SK-N-SH (cell line): ENCODE measurements around the gene CYBRD1. TPM values are rescaled to one million over a fixed set of nuclear protein-coding genes. Genes with fewer than 3 reads are reported as not detected.

Experiments
- CTCF ChIA-PET: fragments of 300-600, 350-600 bp; formaldehyde crosslinking; extraction: SDS; loops from one replicate; lab custom pipeline; 2021; lab: Yijun Ruan, JAX
- POLR2A ChIA-PET: fragments of 350-600 bp; sonication (Branson Sonifier 250); formaldehyde crosslinking; extraction: SDS; loops from one replicate; lab custom pipeline; 2020; ENCODE audit warnings: antibody characterized with exemption, inconsistent platforms; lab: Yijun Ruan, JAX
- DNase-seq: peaks from one replicate; pipeline ENCODE4 v3.0.0; 2012
- H2AFZ ChIP-seq: fragments of 200-600 bp; sonication (generic); 2 replicates; pipeline ENCODE4 v1.8.1; 2016; ENCODE audit warnings: antibody characterized with exemption, mild to moderate bottlenecking, low read depth
- H3F3A ChIP-seq: fragments of 200-600 bp; sonication (generic); replicated peaks from 2 replicates; pipeline ENCODE3; 2016; ENCODE audit warnings: antibody characterized with exemption, mild to moderate bottlenecking; ENCODE audit not compliant: insufficient read depth
- H3K27ac ChIP-seq, 2 experiments: fragments of 200-500 bp in 1 of 2; fragments of 200-600 bp in 1 of 2; sonication (Bioruptor generic) in 1 of 2; sonication (generic), shearing (Covaris generic) in 1 of 2; 2 replicates each; pipeline versions ENCODE4 v1.5.1 to v1.6.1; 2014 to 2016; ENCODE audit warnings: low read depth in 2 of 2, inconsistent platforms in 1 of 2, low read length in 1 of 2, mild to moderate bottlenecking in 1 of 2, mixed read lengths in 1 of 2
- H3K27me3 ChIP-seq: fragments of 200-600 bp; sonication (generic), shearing (Covaris generic); 2 replicates; pipeline ENCODE4 v1.6.1; 2016; ENCODE audit warnings: mixed run types; ENCODE audit not compliant: insufficient read depth
- H3K36me3 ChIP-seq, 2 experiments: fragments of 200-500 bp in 1 of 2; fragments of 200-600 bp in 1 of 2; sonication (Bioruptor generic) in 1 of 2; sonication (generic) in 1 of 2; replicated peaks in 1 of 2; 2 replicates each; pipeline versions ENCODE3 to v1.5.1; 2014 to 2016; ENCODE audit warnings: low read length in 1 of 2, mild to moderate bottlenecking in 1 of 2; ENCODE audit not compliant: insufficient read depth in 2 of 2, control insufficient read depth in 1 of 2
- H3K4me1 ChIP-seq, 2 experiments: fragments of 200-500 bp in 1 of 2; fragments of 200-600 bp in 1 of 2; sonication (Bioruptor generic) in 1 of 2; sonication (generic), shearing (Covaris generic) in 1 of 2; 2 replicates each; pipeline versions ENCODE4 v1.5.1 to v1.6.1; 2014 to 2016; ENCODE audit warnings: low read depth in 1 of 2, low read length in 1 of 2, mixed run types in 1 of 2; ENCODE audit not compliant: insufficient read depth in 2 of 2, control insufficient read depth in 1 of 2
- H3K4me2 ChIP-seq: fragments of 200-600 bp; sonication (generic), shearing (Covaris generic); 2 replicates; pipeline ENCODE4 v1.6.1; 2017; ENCODE audit warnings: mixed run types
- H3K4me3 ChIP-seq, 2 experiments: fragments of 200-500 bp in 1 of 2; fragments of 200-600 bp in 1 of 2; sonication (Bioruptor generic) in 1 of 2; sonication (generic), shearing (Covaris generic) in 1 of 2; 2 replicates each; pipeline versions ENCODE4 v1.5.1 to v1.8.1; 2014 to 2016; ENCODE audit warnings: low read depth in 2 of 2, inconsistent platforms in 1 of 2, low read length in 1 of 2, mild to moderate bottlenecking in 1 of 2, mixed read lengths in 1 of 2, moderate library complexity in 1 of 2
- H3K79me2 ChIP-seq: fragments of 200-600 bp; sonication (generic); 2 replicates; pipeline ENCODE4 v1.8.1; 2017; ENCODE audit warnings: mild to moderate bottlenecking; ENCODE audit not compliant: insufficient read depth
- H3K9ac ChIP-seq: fragments of 200-600 bp; sonication (generic); 2 replicates; pipeline ENCODE4 v1.6.1; 2017; ENCODE audit warnings: mixed run types
- H3K9me2 ChIP-seq: fragments of 200-600 bp; sonication (generic); 2 replicates; pipeline ENCODE4 v1.6.1; 2017; ENCODE audit warnings: mixed run types
- H3K9me3 ChIP-seq: fragments of 200-600 bp; sonication (generic); 2 replicates; pipeline ENCODE4 v1.6.1; 2017; ENCODE audit warnings: mixed run types, mild to moderate bottlenecking, moderate library complexity
- H4K20me1 ChIP-seq: fragments of 200-600 bp; sonication (generic); 2 replicates; pipeline ENCODE4 v1.6.1; 2017; ENCODE audit warnings: mild to moderate bottlenecking, mixed run types; ENCODE audit not compliant: insufficient read depth
- FOSL2 ChIP-seq: IDR thresholded peaks from 2 replicates; pipeline ENCODE4 v1.4.0; 2012; ENCODE audit warnings: low read depth, mild to moderate bottlenecking, moderate library complexity, borderline replicate concordance
- FOXM1 ChIP-seq: IDR thresholded peaks from 2 replicates; pipeline ENCODE4 v1.4.0; 2012; ENCODE audit warnings: low read depth, mild to moderate bottlenecking
- JUND ChIP-seq: IDR thresholded peaks from 2 replicates; pipeline ENCODE4 v1.4.0; 2012
- NFIC ChIP-seq: IDR thresholded peaks from 2 replicates; pipeline ENCODE4 v1.4.0; 2012; ENCODE audit warnings: borderline replicate concordance
- NRF1 ChIP-seq: IDR thresholded peaks from 2 replicates; pipeline ENCODE4 v1.6.1; 2012; ENCODE audit warnings: low read depth, mild to moderate bottlenecking, low read length
- RFX5 ChIP-seq: IDR thresholded peaks from 2 replicates; pipeline ENCODE4 v1.6.1; 2012; ENCODE audit warnings: mild to moderate bottlenecking, improper control_type of control experiment, low read length
- TCF12 ChIP-seq: IDR thresholded peaks from 2 replicates; pipeline ENCODE4 v1.4.0; 2012
- TEAD4 ChIP-seq: IDR thresholded peaks from 2 replicates; pipeline ENCODE4 v1.4.0; 2012; ENCODE audit warnings: mild to moderate bottlenecking, borderline replicate concordance; ENCODE audit not compliant: insufficient read depth
- YY1 ChIP-seq: IDR thresholded peaks from 2 replicates; pipeline ENCODE4 v1.4.0; 2012; ENCODE audit warnings: low read depth, mild to moderate bottlenecking
- WGBS: methylation state at CpG from one replicate; pipeline ENCODE4 v1.1.6; 2017; ENCODE audit warnings: low lambda C conversion rate; 5-methylcytosine and 5-hydroxymethylcytosine counted together
- polyA plus RNA-seq, 3 experiments: library from polyadenylated mRNA; depleted of rRNA; stranded (reverse); fragments of >200 nt; gene quantifications; 2 replicates each; pipeline ENCODE4 v1.2.3, GENCODE V29; 2012
- TF ChIP-seq, protein P1 (sequence below): IDR thresholded peaks from 2 replicates; pipeline ENCODE4; 2012
- TF ChIP-seq, protein P2 (sequence below): fragments of 200-600 bp; sonication (generic); IDR thresholded peaks from 2 replicates; pipeline ENCODE4 v1.6.1; 2017; ENCODE audit warnings: antibody characterized with exemption, mild to moderate bottlenecking, moderate library complexity
- TF ChIP-seq, protein P3 (sequence below): IDR thresholded peaks from 2 replicates; pipeline ENCODE4 v1.4.0; 2012; ENCODE audit warnings: low read depth, borderline replicate concordance
- TF ChIP-seq, protein P4 (sequence below): IDR thresholded peaks from 2 replicates; pipeline ENCODE4 v1.4.0; 2012; ENCODE audit warnings: low read depth

The CYBRD1 gene
- polyA plus RNA-seq, 1 of the 3 experiments (the other 2 are of a cell fraction): 21.1 TPM

DNA sequence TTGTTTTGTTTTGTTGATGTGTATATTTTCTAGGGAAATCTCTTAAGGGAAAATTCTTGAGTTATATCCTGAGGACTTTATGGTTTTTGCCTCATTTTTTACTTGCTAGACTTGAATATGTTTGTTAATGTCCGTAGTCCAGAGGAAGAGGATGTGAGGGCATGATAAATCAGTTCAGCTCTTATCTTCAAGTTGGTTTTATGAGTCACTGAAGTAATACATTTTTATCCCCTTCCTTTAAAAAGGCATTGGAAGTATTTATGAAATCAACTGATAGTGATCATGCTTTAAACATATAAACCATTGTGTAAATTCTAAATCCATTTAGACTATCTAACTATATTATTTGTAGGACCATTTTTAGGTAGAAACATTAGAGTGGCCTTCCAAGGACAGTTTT is 43.9 kb upstream of the CYBRD1 start (continued):
- TF ChIP-seq, protein P1, sequence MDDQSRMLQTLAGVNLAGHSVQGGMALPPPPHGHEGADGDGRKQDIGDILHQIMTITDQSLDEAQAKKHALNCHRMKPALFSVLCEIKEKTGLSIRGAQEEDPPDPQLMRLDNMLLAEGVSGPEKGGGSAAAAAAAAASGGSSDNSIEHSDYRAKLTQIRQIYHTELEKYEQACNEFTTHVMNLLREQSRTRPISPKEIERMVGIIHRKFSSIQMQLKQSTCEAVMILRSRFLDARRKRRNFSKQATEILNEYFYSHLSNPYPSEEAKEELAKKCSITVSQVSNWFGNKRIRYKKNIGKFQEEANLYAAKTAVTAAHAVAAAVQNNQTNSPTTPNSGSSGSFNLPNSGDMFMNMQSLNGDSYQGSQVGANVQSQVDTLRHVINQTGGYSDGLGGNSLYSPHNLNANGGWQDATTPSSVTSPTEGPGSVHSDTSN: peak; percentile 71
- peak; percentile 46; the same call in 1 of the 2 replicates for TF ChIP-seq TEAD4
- no peak for TF ChIP-seq FOXM1
- TF ChIP-seq RFX5: no peak
- no peak for TF ChIP-seq NRF1
- peak; percentile 66; the same call in 1 of the 2 replicates for TF ChIP-seq FOSL2
- TF ChIP-seq, protein P2, sequence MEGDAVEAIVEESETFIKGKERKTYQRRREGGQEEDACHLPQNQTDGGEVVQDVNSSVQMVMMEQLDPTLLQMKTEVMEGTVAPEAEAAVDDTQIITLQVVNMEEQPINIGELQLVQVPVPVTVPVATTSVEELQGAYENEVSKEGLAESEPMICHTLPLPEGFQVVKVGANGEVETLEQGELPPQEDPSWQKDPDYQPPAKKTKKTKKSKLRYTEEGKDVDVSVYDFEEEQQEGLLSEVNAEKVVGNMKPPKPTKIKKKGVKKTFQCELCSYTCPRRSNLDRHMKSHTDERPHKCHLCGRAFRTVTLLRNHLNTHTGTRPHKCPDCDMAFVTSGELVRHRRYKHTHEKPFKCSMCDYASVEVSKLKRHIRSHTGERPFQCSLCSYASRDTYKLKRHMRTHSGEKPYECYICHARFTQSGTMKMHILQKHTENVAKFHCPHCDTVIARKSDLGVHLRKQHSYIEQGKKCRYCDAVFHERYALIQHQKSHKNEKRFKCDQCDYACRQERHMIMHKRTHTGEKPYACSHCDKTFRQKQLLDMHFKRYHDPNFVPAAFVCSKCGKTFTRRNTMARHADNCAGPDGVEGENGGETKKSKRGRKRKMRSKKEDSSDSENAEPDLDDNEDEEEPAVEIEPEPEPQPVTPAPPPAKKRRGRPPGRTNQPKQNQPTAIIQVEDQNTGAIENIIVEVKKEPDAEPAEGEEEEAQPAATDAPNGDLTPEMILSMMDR: no peak

DNA sequence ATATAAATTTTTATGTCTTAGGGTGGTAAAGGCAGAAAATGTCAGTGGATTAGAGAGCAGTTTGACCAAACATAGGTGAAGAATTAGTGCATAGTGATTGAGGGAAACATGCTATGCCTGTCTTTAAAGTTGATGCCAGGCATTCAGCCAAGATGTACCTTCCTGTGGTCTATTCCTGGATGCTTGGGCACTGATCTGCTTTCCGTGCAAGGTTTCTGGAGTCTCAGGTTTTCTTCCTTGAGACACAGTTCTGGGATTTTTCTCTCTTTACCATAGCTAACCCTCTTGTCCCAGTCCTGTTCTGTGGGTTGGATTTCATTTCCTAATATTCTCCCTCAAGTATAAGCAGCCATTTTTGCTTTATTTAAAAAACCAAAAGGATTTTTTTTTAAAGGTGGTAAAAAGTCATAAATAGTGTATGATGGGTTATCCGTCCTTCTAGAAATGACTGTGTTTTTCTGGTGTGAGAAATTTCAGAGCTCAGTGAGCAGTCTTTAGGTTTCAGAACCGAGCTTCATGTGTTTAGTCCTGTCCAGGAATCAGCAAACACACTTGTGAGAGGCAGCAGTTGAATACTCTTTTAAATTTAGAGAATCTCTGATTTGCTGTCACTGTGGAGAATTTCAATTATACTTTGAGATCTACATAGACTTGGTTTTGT is 43.0 kb upstream of the CYBRD1 start:
- Histone ChIP-seq H3K27me3 (no peaks in the 10 kb centered on the region), H3K9ac (no peak overlapping the region), H3K9me3 (no peaks in the 10 kb centered on the region), H4K20me1 (no peaks in the 10 kb centered on the region), H2AFZ (no peak overlapping the region), H3K79me2 (no peaks in the 10 kb centered on the region), H3K4me2 (no peak overlapping the region), H3K27ac (peak overlapping the region in 1 of 2 experiments; percentile 35; a peak in 1 of 4 replicates), H3K36me3 (peaks cover 40 to 52% of the 10 kb centered on the region in 2 experiments), H3F3A (peaks cover 16% of the 10 kb centered on the region), H3K4me3 (no peak overlapping the region), H3K4me1 (peaks cover 0 to 14% of the 10 kb centered on the region in 2 experiments; a peak in 2 of 4 replicates), H3K9me2 (no peaks in the 10 kb centered on the region)
- no peak for DNase-seq
- CTCF ChIA-PET: no interaction called here
- POLR2A ChIA-PET: no interaction called here
- WGBS: 77% methylated on average over 3 of the region's 3 CpGs
- no peak for TF ChIP-seq YY1
- peak; percentile 67 for TF ChIP-seq NFIC
- TF ChIP-seq RFX5: no peak
- TF ChIP-seq TCF12: 0 out of 2 replicates have a peak, but pooled peaks have one; percentile 9
- TF ChIP-seq, protein P3, sequence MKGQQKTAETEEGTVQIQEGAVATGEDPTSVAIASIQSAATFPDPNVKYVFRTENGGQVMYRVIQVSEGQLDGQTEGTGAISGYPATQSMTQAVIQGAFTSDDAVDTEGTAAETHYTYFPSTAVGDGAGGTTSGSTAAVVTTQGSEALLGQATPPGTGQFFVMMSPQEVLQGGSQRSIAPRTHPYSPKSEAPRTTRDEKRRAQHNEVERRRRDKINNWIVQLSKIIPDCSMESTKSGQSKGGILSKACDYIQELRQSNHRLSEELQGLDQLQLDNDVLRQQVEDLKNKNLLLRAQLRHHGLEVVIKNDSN: no peak
- TF ChIP-seq JUND: no peak
- TF ChIP-seq, protein P4, sequence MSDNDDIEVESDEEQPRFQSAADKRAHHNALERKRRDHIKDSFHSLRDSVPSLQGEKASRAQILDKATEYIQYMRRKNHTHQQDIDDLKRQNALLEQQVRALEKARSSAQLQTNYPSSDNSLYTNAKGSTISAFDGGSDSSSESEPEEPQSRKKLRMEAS: no peak
